IMR-90 (cell line): ENCODE data around the gene SLC12A1. TPM values are rescaled to one million over a fixed set of nuclear protein-coding genes. Genes with fewer than 3 reads are reported as not detected.
A peak's percentile ranks its signal among the peaks of the same experiment; 100 is the strongest.

Experiments
- ATAC-seq: fragments of 200-7000 bp; cut with Tn5 transposase; 2 replicates; pipeline ENCODE4 v1.9.1; 2020; ENCODE audit warnings: low read depth, mild to moderate bottlenecking, moderate library complexity
- BruUV-seq: library from RNA; stranded (reverse); fragments of 400-500 nt; replicated peaks from 2 replicates; lab custom pipeline; 2021; lab: Mats Ljungman, UMichigan
- CTCF ChIA-PET: fragments of 300-600 bp; formaldehyde crosslinking; extraction: SDS; loops from one replicate; lab custom pipeline; 2021; ENCODE audit warnings: antibody characterized with exemption; lab: Yijun Ruan, JAX
- POLR2A ChIA-PET: fragments of 300-600 bp; sonication (Branson Sonifier 250); formaldehyde crosslinking; loops from one replicate; lab custom pipeline; 2022; ENCODE audit warnings: antibody characterized with exemption; ENCODE audit not compliant: unreplicated experiment; lab: Charles Lee
- DNase-seq: peaks from one replicate; pipeline ENCODE4 v3.0.0; 2013
- H2AFZ ChIP-seq: replicated peaks from 2 replicates; pipeline ENCODE3; 2013; ENCODE audit warnings: low read length, mild to moderate bottlenecking; ENCODE audit not compliant: poor library complexity
- H2AK5ac ChIP-seq: 2 replicates; pipeline ENCODE4 v1.6.1; 2013; ENCODE audit warnings: low read depth, low read length, inconsistent platforms
- H2AK9ac ChIP-seq: replicated peaks from 2 replicates; pipeline ENCODE3; 2013; ENCODE audit warnings: mild to moderate bottlenecking, low read depth, low read length, moderate library complexity; ENCODE audit not compliant: poor library complexity
- H2BK120ac ChIP-seq: 2 replicates; pipeline ENCODE4 v1.6.1; 2013; ENCODE audit warnings: low read depth, low read length, inconsistent platforms
- H2BK15ac ChIP-seq: 3 replicates; pipeline ENCODE4 v1.6.1; 2013; ENCODE audit warnings: low read depth, low read length, inconsistent platforms
- H2BK20ac ChIP-seq: 2 replicates; pipeline ENCODE4 v1.6.1; 2013; ENCODE audit warnings: low read depth, mild to moderate bottlenecking, inconsistent platforms, low read length, moderate library complexity
- H2BK5ac ChIP-seq: 2 replicates; pipeline ENCODE4 v1.6.1; 2013; ENCODE audit warnings: mild to moderate bottlenecking, low read depth, low read length, inconsistent platforms; ENCODE audit not compliant: poor library complexity, severe bottlenecking
- H3K14ac ChIP-seq: replicated peaks from 2 replicates; pipeline ENCODE4 v1.6.1; 2013; ENCODE audit warnings: low read depth, low read length, inconsistent platforms
- H3K18ac ChIP-seq: 2 replicates; pipeline ENCODE4 v1.6.1; 2013; ENCODE audit warnings: low read depth, low read length, control low read depth
- H3K23ac ChIP-seq: 2 replicates; pipeline ENCODE4 v1.6.1; 2013; ENCODE audit warnings: low read depth, low read length, inconsistent platforms
- H3K27ac ChIP-seq: 2 replicates; pipeline ENCODE4 v1.5.1; 2013; ENCODE audit warnings: mild to moderate bottlenecking, control low read depth, low read length; ENCODE audit not compliant: insufficient read depth
- H3K27me3 ChIP-seq: 2 replicates; pipeline ENCODE4 v1.6.1; 2013; ENCODE audit warnings: low read length; ENCODE audit not compliant: control insufficient read depth, insufficient read depth
- H3K36me3 ChIP-seq: 2 replicates; pipeline ENCODE4 v1.6.1; 2013; ENCODE audit warnings: low read length, mixed read lengths; ENCODE audit not compliant: control insufficient read depth, insufficient read depth
- H3K4ac ChIP-seq: 2 replicates; pipeline ENCODE4 v1.6.1; 2013; ENCODE audit warnings: low read depth, low read length, inconsistent platforms
- H3K4me1 ChIP-seq: 2 replicates; pipeline ENCODE4 v1.6.1; 2013; ENCODE audit warnings: low read length, mixed read lengths; ENCODE audit not compliant: control insufficient read depth, insufficient read depth
- H3K4me2 ChIP-seq: 2 replicates; pipeline ENCODE4 v1.6.1; 2013; ENCODE audit warnings: low read depth, mild to moderate bottlenecking, control low read depth, low read length, moderate library complexity
- H3K4me3 ChIP-seq: 2 replicates; pipeline ENCODE4 v1.5.1; 2013; ENCODE audit warnings: low read depth, mild to moderate bottlenecking, control low read depth, low read length, moderate library complexity; ENCODE audit not compliant: insufficient read depth
- H3K56ac ChIP-seq: 2 replicates; pipeline ENCODE4 v1.6.1; 2013; ENCODE audit warnings: low read length, inconsistent platforms; ENCODE audit not compliant: insufficient read depth; ENCODE audit errors: extremely low read depth
- H3K79me1 ChIP-seq, 2 experiments: 2 replicates each; pipeline ENCODE4 v1.6.1; 2013; ENCODE audit warnings: low read length in 2 of 2, inconsistent platforms in 1 of 2, low read depth in 1 of 2
- H3K9ac ChIP-seq: 2 replicates; pipeline ENCODE4 v1.6.1; 2013; ENCODE audit warnings: low read depth, low read length, control low read depth
- H3K9me1 ChIP-seq: 2 replicates; pipeline ENCODE4 v1.6.1; 2013; ENCODE audit warnings: low read length, inconsistent platforms; ENCODE audit not compliant: insufficient read depth
- H3K9me3 ChIP-seq: 2 replicates; pipeline ENCODE4 v1.6.1; 2013; ENCODE audit warnings: low read length; ENCODE audit not compliant: control insufficient read depth, insufficient read depth
- H4K20me1 ChIP-seq: 2 replicates; pipeline ENCODE4 v1.6.1; 2013; ENCODE audit warnings: low read length, inconsistent platforms; ENCODE audit not compliant: insufficient read depth
- H4K5ac ChIP-seq: 2 replicates; pipeline ENCODE4 v1.6.1; 2013; ENCODE audit warnings: mild to moderate bottlenecking, low read depth, low read length, control low read depth
- H4K8ac ChIP-seq, 2 experiments: 2 replicates each; pipeline ENCODE4 v1.6.1; 2013; ENCODE audit warnings: low read depth in 2 of 2, low read length in 2 of 2, control low read depth in 1 of 2, inconsistent platforms in 1 of 2
- H4K91ac ChIP-seq: 2 replicates; pipeline ENCODE4 v1.6.1; 2013; ENCODE audit warnings: low read depth, low read length, inconsistent platforms; ENCODE audit not compliant: insufficient read depth
- BHLHE40 ChIP-seq: fragments of 150-350 bp; IDR thresholded peaks from 2 replicates; pipeline ENCODE4 v1.6.1; 2016; ENCODE audit warnings: mild to moderate bottlenecking, low read depth, low read length
- CEBPB ChIP-seq: IDR thresholded peaks from 2 replicates; pipeline ENCODE4 v1.6.1; 2012; ENCODE audit warnings: low read depth, low read length, improper control_type of control experiment
- CHD1 ChIP-seq: IDR thresholded peaks from 2 replicates; pipeline ENCODE4 v1.6.1; 2012; ENCODE audit warnings: low read depth, low read length, improper control_type of control experiment
- ELK1 ChIP-seq: fragments of 150-350 bp; IDR thresholded peaks from 2 replicates; pipeline ENCODE4 v1.6.1; 2016; ENCODE audit warnings: low read depth, mild to moderate bottlenecking, low read length, moderate library complexity, borderline replicate concordance
- FOS ChIP-seq: fragments of 150-350 bp; IDR thresholded peaks from 2 replicates; pipeline ENCODE4 v1.6.1; 2016; ENCODE audit warnings: low read depth, low read length
- MAFK ChIP-seq: IDR thresholded peaks from 2 replicates; pipeline ENCODE4 v1.6.1; 2012; ENCODE audit warnings: low read depth, low read length, improper control_type of control experiment
- MXI1 ChIP-seq: IDR thresholded peaks from 2 replicates; pipeline ENCODE4 v1.6.1; 2012; ENCODE audit warnings: low read depth, mild to moderate bottlenecking, low read length, moderate library complexity, borderline replicate concordance
- NFE2L2 ChIP-seq: fragments of 150-350 bp; IDR thresholded peaks from 2 replicates; pipeline ENCODE4 v1.6.1; 2016; ENCODE audit warnings: low read depth, mild to moderate bottlenecking, low read length
- POLR2A ChIP-seq: IDR thresholded peaks from 2 replicates; pipeline ENCODE4 v1.6.1; 2012; ENCODE audit warnings: mild to moderate bottlenecking, low read depth, low read length
- RAD21 ChIP-seq: IDR thresholded peaks from 2 replicates; pipeline ENCODE4 v1.6.1; 2012; ENCODE audit warnings: low read length, improper control_type of control experiment
- RCOR1 ChIP-seq: IDR thresholded peaks from 2 replicates; pipeline ENCODE4 v1.6.1; 2012; ENCODE audit warnings: mild to moderate bottlenecking, low read length, improper control_type of control experiment; ENCODE audit not compliant: insufficient replicate concordance
- RFX5 ChIP-seq: IDR thresholded peaks from 2 replicates; pipeline ENCODE4 v1.8.0; 2012; ENCODE audit warnings: low read depth, mild to moderate bottlenecking, low read length, moderate library complexity
- SMC3 ChIP-seq: fragments of 150-350 bp; IDR thresholded peaks from 2 replicates; pipeline ENCODE4 v1.6.1; 2016; ENCODE audit warnings: low read depth, mild to moderate bottlenecking, antibody characterized with exemption, low read length, moderate library complexity
- USF2 ChIP-seq: fragments of 150-350 bp; IDR thresholded peaks from 2 replicates; pipeline ENCODE4 v1.6.1; 2017; ENCODE audit warnings: mild to moderate bottlenecking, antibody characterized with exemption, low read length, low read depth
- WGBS, 2 experiments: methylation state at CpG; one replicate each; pipeline versions ENCODE4 v1.1.5 to v1.1.7; 2013; ENCODE audit warnings: missing lambda C conversion rate in 2 of 2; ENCODE audit not compliant: insufficient read length in 1 of 2; ENCODE audit errors: extremely low coverage in 2 of 2; 5-methylcytosine and 5-hydroxymethylcytosine counted together
- dilution Hi-C: fragments of 300-500 bp; cut with HindIII; formaldehyde crosslinking; loops from one replicate; pipeline ENCODE4 v1.14.3; 2018; ENCODE audit warnings: low sequenced_read_pairs; ENCODE audit not compliant: unreplicated experiment
- in situ Hi-C: fragments of 300-500 bp; cut with MboI; formaldehyde crosslinking; loops from 3 replicates; pipeline ENCODE4 v1.14.3; 2019; ENCODE audit warnings: low sequenced_read_pairs, inconsistent platforms, mixed read lengths
- intact Hi-C: fragments of 100-400 bp; cut with micrococcal nuclease; formaldehyde crosslinking; loops from 2 replicates; pipeline ENCODE4 v1.10.0; 2022
- polyA plus RNA-seq, 3 experiments: library from polyadenylated mRNA; depleted of rRNA; stranded (reverse); fragments of >200 nt; gene quantifications; 2 replicates each; pipeline ENCODE4 v1.2.3, GENCODE V29; 2012; ENCODE audit warnings: low replicate concordance in 1 of 3
- total RNA-seq: library from RNA; depleted of rRNA; stranded (reverse); fragments of >200 nt; gene quantifications from 2 replicates; pipeline ENCODE4 v1.2.3, GENCODE V29; 2012

SLC12A1 gene
- total and polyA plus RNA-seq, 2 of the 4 experiments (the other 2 are of a cell fraction), result not detected

GRCh38 chr15:48318131-48318530 lies 112.0 kb downstream of the SLC12A1 start:
- WGBS, 2 experiments, result no CpG with 5 or more reads among the region's 6 CpGs
- no peak overlapping the region for H3K4me2 ChIP-seq
- no peak overlapping the region for H2AK9ac ChIP-seq
- H3K56ac ChIP-seq, result no peak overlapping the region
- dilution Hi-C loops (no loop called here), intact Hi-C loops (no loop called here), in situ Hi-C loops (no loop called here)
- H3K14ac ChIP-seq, result no peak overlapping the region
- no peaks in the 10 kb centered on the region for H3K9me3 ChIP-seq
- H4K8ac ChIP-seq, result no peak overlapping the region
- no peak overlapping the region for H3K4me3 ChIP-seq
- no peak overlapping the region for H3K18ac ChIP-seq
- no peaks in the 10 kb centered on the region for H3K36me3 ChIP-seq
- no peak overlapping the region for H2BK120ac ChIP-seq
- no peaks in the 10 kb centered on the region for H3K9me1 ChIP-seq
- H2AFZ ChIP-seq, result peak overlapping the region; percentile 47
- H2BK5ac ChIP-seq, result no peak overlapping the region
- no peak overlapping the region for H3K27ac ChIP-seq
- no peak overlapping the region for H2BK20ac ChIP-seq
- H4K20me1 ChIP-seq, result no peaks in the 10 kb centered on the region
- no peak overlapping the region for H4K5ac ChIP-seq
- H3K9ac ChIP-seq, result no peak overlapping the region
- no peaks in the 10 kb centered on the region for H3K4me1 ChIP-seq
- H3K79me1 ChIP-seq, result no peaks in the 10 kb centered on the region
- no peak for ATAC-seq
- ChIA-PET CTCF (no interaction called here), POLR2A (no interaction called here)
- no peak for DNase-seq
- peaks cover 8% of the 10 kb centered on the region for H3K27me3 ChIP-seq
- TF ChIP-seq MXI1 (no peak), RCOR1 (no peak), USF2 (no peak), SMC3 (no peak), FOS (no peak), MAFK (no peak), POLR2A (no peak), RAD21 (no peak), BHLHE40 (no peak), ELK1 (no peak), NFE2L2 (no peak), CHD1 (no peak), RFX5 (no peak), CEBPB (no peak)
- no TSS peak for BruUV-seq
- no peak overlapping the region for H3K4ac ChIP-seq
- no peak overlapping the region for H2AK5ac ChIP-seq
- H3K23ac ChIP-seq, result peak overlapping the region; percentile 31; the same call in 1 of the 2 replicates
- no peak overlapping the region for H2BK15ac ChIP-seq
- H4K91ac ChIP-seq, result no peak overlapping the region
